ENCODE results near the gene PYGL.
"Not testable (repeated sequence)": the region's sequence is repeated elsewhere in the genome, so short reads cannot be mapped to it uniquely, and the experiment has no call there.

PYGL gene

GRCh38 chr14:50928002-50928635 lies 16.2 kb downstream of the PYGL start:
- DNase-seq (ENCODE audit: low read depth, low spot score): no peak

GRCh38 chr14:50926851-50927386 lies 17.4 kb downstream of the PYGL start:
- no peak for DNase-seq (ENCODE audit: low read depth, low spot score)

- no peak for DNase-seq (ENCODE audit: low read depth, low spot score)
Observed at GRCh38 chr14:50924843-50925242, 19.4 kb downstream of the PYGL start.

GRCh38 chr14:50924236-50924635 lies 20.0 kb downstream of the PYGL start:
- no peak for DNase-seq (ENCODE audit: low read depth, low spot score)

- DNase-seq (ENCODE audit: low read depth, low spot score): no peak
Observed at GRCh38 chr14:50922803-50923202, 21.5 kb downstream of the PYGL start.

GRCh38 chr14:50920482-50921230 lies 23.6 kb downstream of the PYGL start:
- DNase-seq (ENCODE audit: low read depth, low spot score): no peak

GRCh38 chr14:50919524-50919923 lies 24.8 kb downstream of the PYGL start:
- not testable (repeated sequence) for DNase-seq (ENCODE audit: low read depth, low spot score)

GRCh38 chr14:50917449-50917848 lies 26.8 kb downstream of the PYGL start:
- no peak for DNase-seq (ENCODE audit: low read depth, low spot score)

- DNase-seq (ENCODE audit: low read depth, low spot score): no peak
Observed at GRCh38 chr14:50910495-50911420, 33.5 kb downstream of the PYGL start.

GRCh38 chr14:50906326-50907065 lies 37.8 kb downstream of the PYGL start:
- DNase-seq (ENCODE audit: low read depth, low spot score): no peak

- no peak for DNase-seq (ENCODE audit: low read depth, low spot score)
Observed at GRCh38 chr14:50904719-50905118, 39.6 kb downstream of the PYGL start.

GRCh38 chr14:50901361-50901760 lies 42.9 kb downstream of the PYGL start:
- no peak for DNase-seq (ENCODE audit: low read depth, low spot score)

- DNase-seq (ENCODE audit: low read depth, low spot score): no peak
Observed at GRCh38 chr14:50897658-50898175, 46.6 kb downstream of the PYGL start.

- not testable (repeated sequence) for DNase-seq (ENCODE audit: low read depth, low spot score)
Observed at GRCh38 chr14:50897005-50897404, 47.3 kb downstream of the PYGL start.

- DNase-seq (ENCODE audit: low read depth, low spot score): not testable (repeated sequence)
Observed at GRCh38 chr14:50896421-50896820, 47.9 kb downstream of the PYGL start.

GRCh38 chr14:50892255-50892654 lies 52.0 kb downstream of the PYGL start:
- DNase-seq (ENCODE audit: low read depth, low spot score): no peak

GRCh38 chr14:50887476-50887875 lies 56.8 kb downstream of the PYGL start:
- no peak for DNase-seq (ENCODE audit: low read depth, low spot score)

- DNase-seq (ENCODE audit: low read depth, low spot score): no peak
Observed at GRCh38 chr14:50883827-50884197, 60.5 kb downstream of the PYGL start.

GRCh38 chr14:50882932-50883826 lies 61.1 kb downstream of the PYGL start:
- DNase-seq (ENCODE audit: low read depth, low spot score): no peak
